Stimulated activated CD8-positive, alpha-beta memory T cell treated with anti-CD3 and anti-CD28 coated beads, Interleukin-7, amount 100 ng/mL, for 4 hours (primary cell): ENCODE results near the gene NCAN.

Experiments
- DNase-seq, 2 donors: peaks; one replicate each; pipeline ENCODE4 v3.0.0-alpha.2; 2020; ENCODE audit warnings: low read depth in 2 of 2

Gene NCAN

DNA sequence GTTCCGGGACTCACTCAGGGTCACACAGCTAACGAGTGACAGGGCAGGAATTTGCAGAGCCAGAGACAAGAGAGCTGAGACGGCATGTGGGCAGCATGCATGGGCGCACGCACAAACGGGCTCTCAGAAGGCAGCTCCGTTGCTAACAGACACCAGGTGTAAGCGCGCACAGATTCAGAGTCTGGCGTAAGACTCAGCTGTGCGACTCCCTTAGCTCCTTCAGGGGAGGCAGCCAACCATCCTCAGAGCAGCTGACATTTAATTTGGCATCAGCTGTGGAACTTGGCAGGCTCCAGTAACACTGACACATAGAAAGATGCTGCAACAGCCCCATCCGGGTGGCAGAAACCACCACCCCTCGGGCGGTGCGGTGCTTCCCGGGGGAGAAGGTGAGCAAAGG is 68.8 kb downstream of the NCAN start:
- DNase-seq = no peak

DNA sequence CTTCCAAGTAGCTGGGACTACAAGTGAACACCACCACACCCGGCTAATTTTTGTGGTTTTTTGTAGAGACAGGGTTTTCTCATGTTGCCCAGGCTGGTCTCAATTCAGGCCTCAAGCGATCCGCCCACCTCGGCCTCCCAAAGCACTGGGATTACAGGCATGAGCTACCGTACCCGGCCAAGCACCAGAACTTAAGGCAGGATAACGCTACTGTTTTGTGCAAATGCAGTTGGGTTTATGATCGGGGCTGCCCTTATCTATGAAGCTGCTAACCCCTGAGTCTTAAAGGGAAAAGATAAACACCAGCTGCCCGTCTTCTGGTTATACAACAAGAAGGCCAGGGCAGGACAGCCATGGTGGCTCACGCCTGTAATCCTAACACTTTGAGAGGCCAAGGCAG is 73.9 kb downstream of the NCAN start:
- no peak for DNase-seq

DNA sequence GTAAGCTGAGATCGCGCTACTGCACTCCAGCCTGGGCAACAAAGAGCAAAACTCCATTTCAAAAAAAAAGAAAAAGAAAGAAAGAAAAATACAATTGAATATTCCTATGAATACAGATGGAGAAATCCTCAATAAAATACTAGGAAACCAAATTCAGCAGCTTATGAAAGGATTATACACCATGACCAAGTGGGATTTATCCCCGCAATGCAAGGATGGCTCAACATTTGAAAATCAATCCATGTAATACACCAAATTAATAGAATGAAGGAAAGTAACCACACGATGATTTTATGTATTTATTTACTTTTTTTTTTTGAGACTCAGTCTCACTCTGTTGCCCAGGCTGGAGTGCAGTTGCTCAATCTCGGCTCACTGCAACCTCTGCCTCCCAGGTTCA is 80.8 kb downstream of the NCAN start:
- no peak for DNase-seq

DNA sequence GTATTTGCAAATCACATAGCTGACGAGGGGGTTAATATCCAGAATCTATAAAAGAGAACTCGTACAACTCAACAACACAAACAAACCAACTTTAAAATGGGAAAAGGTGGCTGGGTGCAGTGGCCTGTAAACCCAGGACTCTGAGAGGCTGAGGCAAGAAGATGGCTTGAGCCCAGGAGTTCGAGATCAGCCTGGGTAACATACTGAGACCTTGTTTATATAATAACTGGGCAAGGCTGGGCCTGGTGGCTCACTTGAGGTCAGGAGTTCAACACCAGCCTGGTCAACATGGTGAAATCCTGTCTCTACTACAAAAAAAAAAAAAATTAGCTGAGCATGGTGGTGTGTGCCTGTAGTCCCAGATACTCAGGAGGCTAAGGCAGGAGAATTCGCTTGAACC is 83.2 kb downstream of the NCAN start:
- DNase-seq = no peak

DNA sequence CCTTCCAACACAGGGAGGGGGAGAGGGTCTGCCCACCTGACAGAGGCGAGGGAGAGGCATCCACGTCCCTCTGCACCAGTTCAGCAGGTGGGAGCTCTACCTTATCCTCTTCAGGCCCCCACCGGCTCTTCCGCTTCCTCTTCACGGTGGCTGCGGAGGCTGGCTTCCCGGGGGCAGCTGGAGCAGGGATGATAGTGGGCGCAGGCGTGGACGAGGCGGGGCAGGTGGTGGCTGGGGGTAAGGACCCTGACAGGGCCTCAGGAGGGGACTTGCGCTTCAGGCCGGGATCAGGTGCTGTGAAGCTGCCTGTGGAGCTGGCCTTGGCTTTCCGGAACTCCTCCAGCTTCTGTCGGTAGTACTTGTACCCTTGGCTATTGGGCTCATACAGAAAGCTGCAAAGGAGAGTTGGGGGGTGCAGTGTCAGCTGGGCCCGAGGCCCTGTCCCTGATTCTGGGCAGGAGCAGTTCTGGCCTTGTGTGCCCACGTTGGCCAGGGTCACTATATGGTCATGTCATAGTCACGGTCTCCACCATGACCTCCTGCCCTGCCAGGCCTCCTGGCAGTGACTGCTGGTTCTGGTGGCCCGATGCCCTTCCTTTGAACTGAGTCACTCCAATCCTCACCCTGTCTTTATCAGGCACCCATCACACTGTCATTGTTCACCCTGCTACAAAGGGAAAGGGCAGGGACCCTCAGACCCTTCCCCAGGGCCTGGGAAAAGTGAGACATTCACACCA is 85.4 kb downstream of the NCAN start:
- DNase-seq = no peak

DNA sequence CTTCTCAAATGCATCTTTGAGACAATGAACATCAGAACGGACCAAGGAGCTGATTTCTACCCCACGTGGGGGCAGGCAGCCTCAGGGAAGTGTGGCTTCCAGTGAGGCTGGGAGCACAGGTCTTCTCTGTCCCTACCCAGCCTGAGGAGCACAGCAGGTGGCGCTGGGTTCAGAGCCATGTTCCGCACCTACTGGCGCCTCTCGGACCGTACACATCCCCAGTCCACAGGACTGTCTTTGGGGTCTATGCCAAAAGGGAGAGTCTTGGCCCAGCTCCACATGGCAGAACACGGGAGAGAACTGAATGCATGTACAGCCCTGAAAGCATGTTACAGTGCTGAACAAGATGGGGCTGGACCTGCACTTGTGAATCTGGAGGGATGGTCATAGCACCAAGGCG is 86.0 kb downstream of the NCAN start:
- DNase-seq = no peak

DNA sequence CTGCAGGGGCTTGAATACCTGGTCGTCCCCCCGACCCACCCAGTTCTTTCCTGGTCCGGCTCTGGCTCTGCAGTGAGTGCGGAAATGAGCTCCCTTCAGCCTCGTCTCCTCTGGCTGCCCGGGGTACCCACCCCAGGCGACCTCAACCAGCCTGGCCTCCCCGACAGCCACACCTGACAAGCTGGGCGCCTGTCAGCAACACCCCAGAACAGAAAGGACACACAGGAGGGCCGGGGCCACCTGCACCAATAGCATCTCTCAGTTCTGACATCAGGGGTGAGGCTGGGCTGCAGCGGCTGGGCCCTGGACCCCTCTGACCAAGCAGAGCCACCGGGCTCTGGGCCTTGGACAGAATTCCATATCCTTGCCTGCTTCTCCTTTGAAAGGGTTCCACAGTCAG is 88.9 kb downstream of the NCAN start:
- DNase-seq = no peak
